Esophagus muscularis mucosa (tissue), 4 donors: ENCODE data around the gene TMEM126A. TPM values are rescaled to one million over a fixed set of nuclear protein-coding genes. Genes with fewer than 3 reads are reported as not detected.

ENCODE experiments used
- DNase-seq: peaks from one replicate; pipeline ENCODE4 v3.0.0-alpha.2; 2017; ENCODE audit errors: extremely low spot score
- H3K27ac ChIP-seq, 4 donors: fragments of 200-600 bp; sonication (generic); replicated peaks in 1 of 4; 1 replicate in 3 of 4; 2 replicates in 1 of 4; pipeline ENCODE4 v1.5.1; 2016 to 2019; ENCODE audit warnings: mild to moderate bottlenecking in 1 of 4
- H3K27me3 ChIP-seq, 4 donors: fragments of 200-600 bp; sonication (generic); one replicate each; pipeline versions ENCODE4 v1.5.1 to v1.6.0; 2016 to 2019
- H3K36me3 ChIP-seq, 4 donors: fragments of 200-600 bp; sonication (generic); one replicate each; pipeline ENCODE4 v1.5.1; 2016 to 2019
- H3K4me1 ChIP-seq, 4 donors: fragments of 200-600 bp; sonication (generic); one replicate each; pipeline ENCODE4 v1.5.1; 2016 to 2019
- H3K4me3 ChIP-seq, 4 donors: fragments of 200-600 bp; sonication (generic); 1 replicate in 2 of 4; 2 replicates in 2 of 4; pipeline ENCODE4 v1.5.1; 2016 to 2019; ENCODE audit warnings: mild to moderate bottlenecking in 4 of 4, moderate library complexity in 1 of 4
- H3K9me3 ChIP-seq, 4 donors: fragments of 200-600 bp; sonication (generic); 1 replicate in 3 of 4; 2 replicates in 1 of 4; pipeline ENCODE4 v1.5.1; 2016 to 2019
- CTCF ChIP-seq, 3 experiments: fragments of 200-600 bp in 2 of 3; fragments of 450-650 bp in 1 of 3; sonication (generic) in 2 of 3; IDR thresholded peaks; one replicate each; pipeline ENCODE4 v1.5.1; 2017 to 2019; ENCODE audit warnings: antibody characterized with exemption in 3 of 3, mild to moderate bottlenecking in 2 of 3, moderate library complexity in 1 of 3
- EP300 ChIP-seq: sonication (generic); formaldehyde crosslinking; IDR thresholded peaks from one replicate; pipeline ENCODE4 v1.6.1; 2017; ENCODE audit warnings: antibody characterized with exemption
- POLR2A ChIP-seq: fragments of 450-650 bp; IDR thresholded peaks from one replicate; pipeline ENCODE4 v1.6.1; 2017; ENCODE audit warnings: antibody characterized with exemption, moderate library complexity, mild to moderate bottlenecking, low read depth
- POLR2AphosphoS5 ChIP-seq, 2 donors: sonication (generic); formaldehyde crosslinking; IDR thresholded peaks; one replicate each; pipeline ENCODE4 v1.6.1; 2017; ENCODE audit warnings: antibody characterized with exemption in 2 of 2
- WGBS: methylation state at CpG from one replicate; pipeline ENCODE4 v1.1.5; 2018; 5-methylcytosine and 5-hydroxymethylcytosine counted together
- intact Hi-C: fragments of 100-400 bp; cut with DNase I; formaldehyde crosslinking; loops from one replicate; pipeline ENCODE4 v1.15.1; 2023
- total RNA-seq, 4 donors: library from RNA; depleted of rRNA; stranded (reverse); fragments of >200 nt; gene quantifications; one replicate each; pipeline versions ENCODE4 v1.1.0 to v1.2.1, GENCODE V29; 2016

TMEM126A gene
- total RNA-seq, 4 donors from 2014 or later, result 19.0 to 48.6 (median 26.8) TPM

- peaks cover 0 to 33% (median 16%) of the 10 kb centered on the region in 4 donors for H3K36me3 ChIP-seq
- no peak for DNase-seq
- H3K4me3 ChIP-seq, result peak overlapping the region; percentile 82 to 90 (median 86)
- H3K9me3 ChIP-seq, result no peaks in the 10 kb centered on the region
- peaks cover 47 to 58% (median 57%) of the 10 kb centered on the region in 4 donors for H3K4me1 ChIP-seq
- peak overlapping the region in 2 of 4 donors; percentile 94 to 97 for H3K27ac ChIP-seq
- 8% methylated on average over 4 of the region's 4 CpGs for WGBS
- no peaks in the 10 kb centered on the region for H3K27me3 ChIP-seq
- intact Hi-C loops, result loop anchor here (5.0 kb wide), 1 partner anchor 65 kb away; no protein-coding TSS in a partner anchor
- TF ChIP-seq POLR2AphosphoS5 (IDR thresholded peaks at IDR 0.05) (no peak), POLR2A (no peak), EP300 (no peak), CTCF (IDR thresholded peaks at IDR 0.05) (no peak)
Measured at GRCh38 chr11:85661972-85662664, 14.4 kb downstream of the TMEM126A start.

- WGBS, result 0% methylated on average over 10 of the region's 10 CpGs
- Histone ChIP-seq H3K9me3 (no peaks in the 10 kb centered on the region), H3K36me3 (peaks cover 0 to 23% (median 11%) of the 10 kb centered on the region in 4 donors), H3K27ac (peak overlapping the region; percentile 94 to 99 (median 96)), H3K4me3 (peak overlapping the region; percentile 82 to 90 (median 86)), H3K27me3 (no peaks in the 10 kb centered on the region), H3K4me1 (peaks cover 43 to 51% (median 50%) of the 10 kb centered on the region in 4 donors)
- intact Hi-C loops, result loop anchor here (5.0 kb wide), 1 partner anchor 66 kb away; no protein-coding TSS in a partner anchor
- DNase-seq, result no peak
- TF ChIP-seq EP300 (no peak), POLR2AphosphoS5 (IDR thresholded peaks at IDR 0.05) (no peak), POLR2A (no peak), CTCF (IDR thresholded peaks at IDR 0.05) (no peak)
Measured at GRCh38 chr11:85663080-85663752, 15.4 kb downstream of the TMEM126A start.

GRCh38 chr11:85663753-85664614, 16.2 kb downstream of the TMEM126A start:
- Histone ChIP-seq H3K9me3 (no peaks in the 10 kb centered on the region), H3K36me3 (peaks cover 0 to 20% (median 8%) of the 10 kb centered on the region in 4 donors), H3K27me3 (no peaks in the 10 kb centered on the region), H3K4me3 (peak overlapping the region; percentile 82 to 90 (median 86)), H3K27ac (peak overlapping the region; percentile 94 to 99 (median 96)), H3K4me1 (peaks cover 43 to 45% (median 43%) of the 10 kb centered on the region in 4 donors)
- intact Hi-C loops, result loop anchor here (2.0 to 5.0 kb wide), 2 partner anchors 35 to 67 kb away; partner anchors contain the start of gene TMEM126B
- DNase-seq, result peak; percentile 96
- no peak for TF ChIP-seq POLR2A
- peak; percentile 46 to 63 (median 62) for TF ChIP-seq CTCF (IDR thresholded peaks at IDR 0.05)
- TF ChIP-seq EP300, result no peak
- peak in 1 of 2 donors; percentile 50 for TF ChIP-seq POLR2AphosphoS5 (IDR thresholded peaks at IDR 0.05)
- under 1% methylated on average over 41 of the region's 73 CpGs for WGBS
